BLaER1 (cell line): ENCODE measurements around the gene INPP5A.
A peak's percentile ranks its signal among the peaks of the same experiment; 100 is the strongest.
"Not testable (repeated sequence)": the region's sequence is repeated elsewhere in the genome, so short reads cannot be mapped to it uniquely, and the experiment has no call there.

Source experiments
- H3K27ac ChIP-seq: shearing (Covaris generic); formaldehyde crosslinking; 2 replicates; pipeline ENCODE4 v1.8.1; 2022
- H3K27me3 ChIP-seq: shearing (Covaris generic); formaldehyde crosslinking; 2 replicates; pipeline ENCODE4 v1.8.1; 2022
- H3K36me3 ChIP-seq: shearing (Covaris generic); formaldehyde crosslinking; 2 replicates; pipeline ENCODE4 v1.8.1; 2022
- H3K4me1 ChIP-seq: shearing (Covaris generic); formaldehyde crosslinking; 2 replicates; pipeline ENCODE4 v1.8.1; 2022
- H3K4me2 ChIP-seq: shearing (Covaris generic); formaldehyde crosslinking; 2 replicates; pipeline ENCODE4 v1.8.1; 2022
- H3K4me3 ChIP-seq: shearing (Covaris generic); formaldehyde crosslinking; 2 replicates; pipeline ENCODE4 v1.8.1; 2022
- H3K9ac ChIP-seq: shearing (Covaris generic); formaldehyde crosslinking; 2 replicates; pipeline ENCODE4 v1.8.1; 2022
- H3K9me3 ChIP-seq: shearing (Covaris generic); formaldehyde crosslinking; 2 replicates; pipeline ENCODE4 v1.8.1; 2022
- H4K20me1 ChIP-seq: shearing (Covaris generic); formaldehyde crosslinking; 2 replicates; pipeline ENCODE4 v1.8.1; 2022
- Cebpa-rat ChIP-seq: shearing (Covaris generic); IDR thresholded peaks from 2 replicates; pipeline ENCODE4 v1.8.1; 2022

INPP5A gene

GRCh38 chr10:132786884-132787494 is 249.4 kb downstream of the INPP5A start:
- Histone ChIP-seq H3K36me3 (peaks cover 14% of the 10 kb centered on the region), H3K9ac (no peak overlapping the region), H3K4me2 (no peak overlapping the region), H3K4me1 (peaks cover 16% of the 10 kb centered on the region; the same call in 1 of the 2 replicates), H3K9me3 (peaks cover 54% of the 10 kb centered on the region), H3K4me3 (peak overlapping the region; percentile 28; the same call in 1 of the 2 replicates), H4K20me1 (no peaks in the 10 kb centered on the region), H3K27ac (no peak overlapping the region), H3K27me3 (peaks cover 35% of the 10 kb centered on the region)
- no peak for TF ChIP-seq Cebpa-rat

- H3K27ac ChIP-seq, result no peak overlapping the region
- peak overlapping the region; percentile 25; the same call in 1 of the 2 replicates for H3K4me3 ChIP-seq
- H3K4me2 ChIP-seq, result no peak overlapping the region
- H3K36me3 ChIP-seq, result peaks cover 10% of the 10 kb centered on the region
- no peaks in the 10 kb centered on the region for H4K20me1 ChIP-seq
- peaks cover 18% of the 10 kb centered on the region for H3K4me1 ChIP-seq
- H3K9ac ChIP-seq, result no peak overlapping the region
- TF ChIP-seq Cebpa-rat, result no peak
- peaks cover 35% of the 10 kb centered on the region for H3K27me3 ChIP-seq
- H3K9me3 ChIP-seq, result peaks cover 54% of the 10 kb centered on the region
Measured at GRCh38 chr10:132787495-132788179, 250.1 kb downstream of the INPP5A start.

GRCh38 chr10:132788180-132788830 is 250.7 kb downstream of the INPP5A start:
- Histone ChIP-seq H3K36me3 (peaks cover 10% of the 10 kb centered on the region), H3K9me3 (peaks cover 54% of the 10 kb centered on the region), H3K4me1 (peaks cover 24% of the 10 kb centered on the region), H3K27me3 (peaks cover 35% of the 10 kb centered on the region), H3K4me3 (no peak overlapping the region), H3K27ac (no peak overlapping the region), H3K9ac (no peak overlapping the region), H3K4me2 (no peak overlapping the region), H4K20me1 (peaks cover 6% of the 10 kb centered on the region)
- TF ChIP-seq Cebpa-rat, result no peak

- TF ChIP-seq Cebpa-rat, result no peak
- peaks cover 7% of the 10 kb centered on the region for H3K36me3 ChIP-seq
- peaks cover 29% of the 10 kb centered on the region for H3K4me1 ChIP-seq
- H4K20me1 ChIP-seq, result peaks cover 10% of the 10 kb centered on the region
- H3K27ac ChIP-seq, result no peak overlapping the region
- no peak overlapping the region for H3K9ac ChIP-seq
- H3K4me2 ChIP-seq, result no peak overlapping the region
- H3K4me3 ChIP-seq, result no peak overlapping the region
- H3K27me3 ChIP-seq, result peaks cover 35% of the 10 kb centered on the region
- peaks cover 50% of the 10 kb centered on the region for H3K9me3 ChIP-seq
Measured at GRCh38 chr10:132788831-132789219, 251.2 kb downstream of the INPP5A start.

- H3K4me2 ChIP-seq, result no peak overlapping the region
- H3K27me3 ChIP-seq, result peaks cover 35% of the 10 kb centered on the region
- peaks cover 10% of the 10 kb centered on the region for H4K20me1 ChIP-seq
- no peaks in the 10 kb centered on the region for H3K36me3 ChIP-seq
- no peak overlapping the region for H3K9ac ChIP-seq
- peaks cover 38% of the 10 kb centered on the region for H3K4me1 ChIP-seq
- TF ChIP-seq Cebpa-rat, result no peak
- H3K27ac ChIP-seq, result no peak overlapping the region
- peaks cover 42% of the 10 kb centered on the region for H3K9me3 ChIP-seq
- H3K4me3 ChIP-seq, result no peak overlapping the region
Measured at GRCh38 chr10:132789659-132790148, 252.1 kb downstream of the INPP5A start.

GRCh38 chr10:132790470-132790869 is 252.9 kb downstream of the INPP5A start:
- H3K9ac ChIP-seq, result no peak overlapping the region
- H3K9me3 ChIP-seq, result peaks cover 34% of the 10 kb centered on the region
- peaks cover 10% of the 10 kb centered on the region for H4K20me1 ChIP-seq
- no peaks in the 10 kb centered on the region for H3K36me3 ChIP-seq
- no peak overlapping the region for H3K27ac ChIP-seq
- no peak overlapping the region for H3K4me3 ChIP-seq
- H3K27me3 ChIP-seq, result peaks cover 35% of the 10 kb centered on the region
- TF ChIP-seq Cebpa-rat, result no peak
- peaks cover 44% of the 10 kb centered on the region for H3K4me1 ChIP-seq
- peak overlapping the region; percentile 62; the same call in 1 of the 2 replicates for H3K4me2 ChIP-seq

GRCh38 chr10:132790934-132791829 is 253.6 kb downstream of the INPP5A start:
- TF ChIP-seq Cebpa-rat, result no peak
- H3K36me3 ChIP-seq, result no peaks in the 10 kb centered on the region
- H3K4me1 ChIP-seq, result peaks cover 51% of the 10 kb centered on the region
- no peak overlapping the region for H3K4me3 ChIP-seq
- peak overlapping the region; percentile 62 for H3K4me2 ChIP-seq
- no peak overlapping the region for H3K27ac ChIP-seq
- H3K27me3 ChIP-seq, result peaks cover 35% of the 10 kb centered on the region
- H4K20me1 ChIP-seq, result peaks cover 10% of the 10 kb centered on the region
- H3K9ac ChIP-seq, result no peak overlapping the region
- peaks cover 29% of the 10 kb centered on the region for H3K9me3 ChIP-seq

- H3K27ac ChIP-seq, H4K20me1 ChIP-seq, H3K9ac ChIP-seq, H3K36me3 ChIP-seq, H3K4me2 ChIP-seq, H3K4me3 ChIP-seq: not testable (repeated sequence)
- Histone ChIP-seq H3K4me1 (peaks cover 56% of the 10 kb centered on the region), H3K9me3 (peaks cover 20% of the 10 kb centered on the region), H3K27me3 (peaks cover 30% of the 10 kb centered on the region)
Measured at GRCh38 chr10:132792099-132792498, 254.5 kb downstream of the INPP5A start.

GRCh38 chr10:132792796-132793195 is 255.2 kb downstream of the INPP5A start:
- Histone ChIP-seq H3K4me1 (peaks cover 56% of the 10 kb centered on the region), H4K20me1 (peaks cover 10% of the 10 kb centered on the region), H3K4me2 (peak overlapping the region; percentile 82), H3K4me3 (no peak overlapping the region), H3K9ac (no peak overlapping the region), H3K36me3 (no peaks in the 10 kb centered on the region), H3K27ac (no peak overlapping the region), H3K27me3 (peaks cover 25% of the 10 kb centered on the region), H3K9me3 (peaks cover 14% of the 10 kb centered on the region)
- no peak for TF ChIP-seq Cebpa-rat
